HEK293 (cell line): ENCODE results near the gene NR1H3.

ENCODE experiments used
- HOXA7 ChIP-seq: sonication (generic); formaldehyde crosslinking; IDR thresholded peaks from 2 replicates; pipeline ENCODE4 v1.8.1; 2022; ENCODE audit warnings: missing genetic modification reagents, borderline replicate concordance
- HOXD13 ChIP-seq: sonication (generic); formaldehyde crosslinking; IDR thresholded peaks from 2 replicates; pipeline ENCODE4 v1.8.0; 2022; ENCODE audit warnings: missing genetic modification reagents, borderline replicate concordance
- INSM2 ChIP-seq: fragments of 450-650 bp; formaldehyde crosslinking; IDR thresholded peaks from 2 replicates; pipeline ENCODE4 v1.5.1; 2016; ENCODE audit warnings: missing biosample characterization, missing genetic modification characterization
- KLF16 ChIP-seq: fragments of 450-650 bp; formaldehyde crosslinking; IDR thresholded peaks from 2 replicates; pipeline ENCODE4 v1.5.1; 2017; ENCODE audit warnings: missing biosample characterization, missing genetic modification characterization
- SETDB1 ChIP-seq: IDR thresholded peaks from one replicate; pipeline ENCODE4 v1.6.1; 2017; ENCODE audit warnings: mild to moderate bottlenecking, low read length, moderate library complexity, mixed read lengths; ENCODE audit not compliant: insufficient read length
- SP2 ChIP-seq: fragments of 450-650 bp; formaldehyde crosslinking; IDR thresholded peaks from 2 replicates; pipeline ENCODE4 v1.5.1; 2016; ENCODE audit warnings: missing biosample characterization, missing genetic modification characterization
- ZBTB21 ChIP-seq: fragments of 450-650 bp; formaldehyde crosslinking; IDR thresholded peaks from 2 replicates; pipeline ENCODE4 v1.5.1; 2017; ENCODE audit warnings: missing biosample characterization, missing genetic modification characterization
- ZBTB49 ChIP-seq: fragments of 450-650 bp; formaldehyde crosslinking; IDR thresholded peaks from 2 replicates; pipeline ENCODE4 v1.5.1; 2016; ENCODE audit warnings: missing biosample characterization, missing genetic modification characterization, low read depth
- ZBTB7A ChIP-seq: fragments of 450-650 bp; formaldehyde crosslinking; IDR thresholded peaks from 2 replicates; pipeline ENCODE4 v1.5.1; 2016; ENCODE audit warnings: low read depth, missing biosample characterization, missing genetic modification characterization
- ZNF132 ChIP-seq: fragments of 450-650 bp; formaldehyde crosslinking; IDR thresholded peaks from 2 replicates; pipeline ENCODE4 v1.5.1; 2017; ENCODE audit warnings: missing biosample characterization, missing genetic modification characterization, borderline replicate concordance
- ZNF148 ChIP-seq: fragments of 450-650 bp; formaldehyde crosslinking; IDR thresholded peaks from 2 replicates; pipeline ENCODE4 v1.5.0; 2017; ENCODE audit warnings: missing biosample characterization, missing genetic modification characterization, borderline replicate concordance
- ZNF16 ChIP-seq: fragments of 450-650 bp; formaldehyde crosslinking; IDR thresholded peaks from 2 replicates; pipeline ENCODE4 v1.5.1; 2016; ENCODE audit warnings: low read depth, missing biosample characterization, missing genetic modification characterization
- ZNF169 ChIP-seq: fragments of 450-650 bp; formaldehyde crosslinking; IDR thresholded peaks from 2 replicates; pipeline ENCODE4 v1.5.1; 2016; ENCODE audit warnings: missing biosample characterization, missing genetic modification characterization
- ZNF18 ChIP-seq: fragments of 450-650 bp; formaldehyde crosslinking; IDR thresholded peaks from 2 replicates; pipeline ENCODE4 v1.5.1; 2016; ENCODE audit warnings: missing biosample characterization, missing genetic modification characterization
- ZNF214 ChIP-seq: fragments of 450-650 bp; formaldehyde crosslinking; IDR thresholded peaks from 2 replicates; pipeline ENCODE4 v1.5.1; 2017; ENCODE audit warnings: missing biosample characterization, mild to moderate bottlenecking, missing genetic modification characterization, borderline replicate concordance
- ZNF23 ChIP-seq: fragments of 450-650 bp; formaldehyde crosslinking; IDR thresholded peaks from 2 replicates; pipeline ENCODE4 v1.5.1; 2016; ENCODE audit warnings: missing biosample characterization, missing genetic modification characterization, borderline replicate concordance
- ZNF248 ChIP-seq: fragments of 450-650 bp; formaldehyde crosslinking; IDR thresholded peaks from 2 replicates; pipeline ENCODE4 v1.5.1; 2017; ENCODE audit warnings: missing biosample characterization, missing genetic modification characterization
- ZNF26 ChIP-seq: fragments of 450-650 bp; formaldehyde crosslinking; IDR thresholded peaks from 2 replicates; pipeline ENCODE4 v1.5.1; 2016; ENCODE audit warnings: missing biosample characterization, missing genetic modification characterization
- ZNF280C ChIP-seq: fragments of 450-650 bp; formaldehyde crosslinking; IDR thresholded peaks from 2 replicates; pipeline ENCODE4 v1.5.1; 2016; ENCODE audit warnings: missing biosample characterization, missing genetic modification characterization
- ZNF350 ChIP-seq: fragments of 450-650 bp; formaldehyde crosslinking; IDR thresholded peaks from 2 replicates; pipeline ENCODE4 v1.5.0; 2017; ENCODE audit warnings: missing biosample characterization, mild to moderate bottlenecking, missing genetic modification characterization
- ZNF366 ChIP-seq: fragments of 450-650 bp; formaldehyde crosslinking; conservative IDR thresholded peaks from 2 replicates; pipeline ENCODE4 v1.5.1; 2016; ENCODE audit warnings: missing biosample characterization, missing genetic modification characterization
- ZNF501 ChIP-seq: fragments of 450-650 bp; formaldehyde crosslinking; IDR thresholded peaks from 2 replicates; pipeline ENCODE4 v1.5.1; 2016; ENCODE audit warnings: missing biosample characterization, missing genetic modification characterization
- ZNF596 ChIP-seq: fragments of 450-650 bp; IDR thresholded peaks from 2 replicates; pipeline ENCODE4 v1.5.0; 2018; ENCODE audit warnings: missing biosample characterization, mild to moderate bottlenecking, missing genetic modification characterization, moderate library complexity
- ZNF658 ChIP-seq: fragments of 450-650 bp; formaldehyde crosslinking; IDR thresholded peaks from 2 replicates; pipeline ENCODE4; 2016; ENCODE audit warnings: missing biosample characterization, missing genetic modification characterization
- ZNF660 ChIP-seq: fragments of 450-650 bp; IDR thresholded peaks from 2 replicates; pipeline ENCODE4 v1.5.1; 2018; ENCODE audit warnings: missing biosample characterization, mild to moderate bottlenecking, missing genetic modification characterization
- ZNF677 ChIP-seq: fragments of 450-650 bp; IDR thresholded peaks from 2 replicates; pipeline ENCODE4 v1.5.0; 2018; ENCODE audit warnings: missing biosample characterization, mild to moderate bottlenecking, missing genetic modification characterization, moderate library complexity
- ZNF707 ChIP-seq: fragments of 450-650 bp; formaldehyde crosslinking; IDR thresholded peaks from 2 replicates; pipeline ENCODE4 v1.5.1; 2016; ENCODE audit warnings: missing biosample characterization, missing genetic modification characterization
- ZSCAN23 ChIP-seq: fragments of 450-650 bp; formaldehyde crosslinking; IDR thresholded peaks from 2 replicates; pipeline ENCODE4 v1.5.1; 2016; ENCODE audit warnings: missing biosample characterization, missing genetic modification characterization

The NR1H3 gene

GRCh38 chr11:47248664-47249377 lies 9.0 kb upstream of the NR1H3 start, which contains the start of gene ACP2 (continued):
- TF ChIP-seq ZNF148 (tag by site-specific recombination) (peak; percentile 50; the same call in 1 of the 2 replicates), ZNF366 (tag by site-specific recombination) (no peak; the same call in 1 of the 2 replicates), ZNF169 (tag by site-specific recombination) (no peak), KLF16 (peak; percentile 92), ZBTB7A (tag by site-specific recombination) (0 out of 2 replicates have a peak, but pooled peaks have one; percentile 16), ZBTB21 (tag by site-specific recombination) (peak; percentile 73), ZNF18 (tag by site-specific recombination) (no peak), SETDB1 (no peak), ZNF660 (peak; percentile 96), ZNF280C (tag by site-specific recombination) (no peak), ZNF596 (tag by site-specific recombination) (no peak), ZNF23 (tag by site-specific recombination) (no peak), ZNF16 (tag by site-specific recombination) (no peak), ZNF658 (tag by site-specific recombination) (no peak), ZNF132 (tag by site-specific recombination) (no peak), ZNF214 (tag by site-specific recombination) (no peak), ZNF350 (tag by site-specific recombination) (no peak), HOXD13 (CRISPR knock-in tag) (no peak), ZNF501 (tag by site-specific recombination) (peak; percentile 98), SP2 (tag by site-specific recombination) (peak; percentile 76), HOXA7 (CRISPR knock-in tag) (no peak), ZBTB49 (tag by site-specific recombination) (no peak), ZNF707 (tag by site-specific recombination) (no peak), ZNF677 (tag by site-specific recombination) (no peak), INSM2 (no peak; the same call in 1 of the 2 replicates), ZNF248 (no peak), ZNF26 (tag by site-specific recombination) (no peak), ZSCAN23 (0 out of 2 replicates have a peak, but pooled peaks have one; percentile 67)
